IMR-90 (cell line): ENCODE results near the gene TNFRSF18. TPM values are rescaled to one million over a fixed set of nuclear protein-coding genes. Genes with fewer than 3 reads are reported as not detected.

ENCODE experiments used
- ATAC-seq: fragments of 200-7000 bp; cut with Tn5 transposase; 2 replicates; pipeline ENCODE4 v1.9.1; 2020; ENCODE audit warnings: low read depth, mild to moderate bottlenecking, moderate library complexity
- BruUV-seq: library from RNA; stranded (reverse); fragments of 400-500 nt; replicated peaks from 2 replicates; lab custom pipeline; 2021; lab: Mats Ljungman, UMichigan
- CTCF ChIA-PET: fragments of 300-600 bp; formaldehyde crosslinking; extraction: SDS; loops from one replicate; lab custom pipeline; 2021; ENCODE audit warnings: antibody characterized with exemption; lab: Yijun Ruan, JAX
- POLR2A ChIA-PET: fragments of 300-600 bp; sonication (Branson Sonifier 250); formaldehyde crosslinking; loops from one replicate; lab custom pipeline; 2022; ENCODE audit warnings: antibody characterized with exemption; ENCODE audit not compliant: unreplicated experiment; lab: Charles Lee
- DNase-seq: peaks from one replicate; pipeline ENCODE4 v3.0.0; 2013
- H2AFZ ChIP-seq: replicated peaks from 2 replicates; pipeline ENCODE3; 2013; ENCODE audit warnings: low read length, mild to moderate bottlenecking; ENCODE audit not compliant: poor library complexity
- H2AK5ac ChIP-seq: 2 replicates; pipeline ENCODE4 v1.6.1; 2013; ENCODE audit warnings: low read depth, low read length, inconsistent platforms
- H2AK9ac ChIP-seq: replicated peaks from 2 replicates; pipeline ENCODE3; 2013; ENCODE audit warnings: mild to moderate bottlenecking, low read depth, low read length, moderate library complexity; ENCODE audit not compliant: poor library complexity
- H2BK120ac ChIP-seq: 2 replicates; pipeline ENCODE4 v1.6.1; 2013; ENCODE audit warnings: low read depth, low read length, inconsistent platforms
- H2BK15ac ChIP-seq: 3 replicates; pipeline ENCODE4 v1.6.1; 2013; ENCODE audit warnings: low read depth, low read length, inconsistent platforms
- H2BK20ac ChIP-seq: 2 replicates; pipeline ENCODE4 v1.6.1; 2013; ENCODE audit warnings: low read depth, mild to moderate bottlenecking, inconsistent platforms, low read length, moderate library complexity
- H2BK5ac ChIP-seq: 2 replicates; pipeline ENCODE4 v1.6.1; 2013; ENCODE audit warnings: mild to moderate bottlenecking, low read depth, low read length, inconsistent platforms; ENCODE audit not compliant: poor library complexity, severe bottlenecking
- H3K14ac ChIP-seq: replicated peaks from 2 replicates; pipeline ENCODE4 v1.6.1; 2013; ENCODE audit warnings: low read depth, low read length, inconsistent platforms
- H3K18ac ChIP-seq: 2 replicates; pipeline ENCODE4 v1.6.1; 2013; ENCODE audit warnings: low read depth, low read length, control low read depth
- H3K23ac ChIP-seq: 2 replicates; pipeline ENCODE4 v1.6.1; 2013; ENCODE audit warnings: low read depth, low read length, inconsistent platforms
- H3K27ac ChIP-seq: 2 replicates; pipeline ENCODE4 v1.5.1; 2013; ENCODE audit warnings: mild to moderate bottlenecking, control low read depth, low read length; ENCODE audit not compliant: insufficient read depth
- H3K27me3 ChIP-seq: 2 replicates; pipeline ENCODE4 v1.6.1; 2013; ENCODE audit warnings: low read length; ENCODE audit not compliant: control insufficient read depth, insufficient read depth
- H3K36me3 ChIP-seq: 2 replicates; pipeline ENCODE4 v1.6.1; 2013; ENCODE audit warnings: low read length, mixed read lengths; ENCODE audit not compliant: control insufficient read depth, insufficient read depth
- H3K4ac ChIP-seq: 2 replicates; pipeline ENCODE4 v1.6.1; 2013; ENCODE audit warnings: low read depth, low read length, inconsistent platforms
- H3K4me1 ChIP-seq: 2 replicates; pipeline ENCODE4 v1.6.1; 2013; ENCODE audit warnings: low read length, mixed read lengths; ENCODE audit not compliant: control insufficient read depth, insufficient read depth
- H3K4me2 ChIP-seq: 2 replicates; pipeline ENCODE4 v1.6.1; 2013; ENCODE audit warnings: low read depth, mild to moderate bottlenecking, control low read depth, low read length, moderate library complexity
- H3K4me3 ChIP-seq: 2 replicates; pipeline ENCODE4 v1.5.1; 2013; ENCODE audit warnings: low read depth, mild to moderate bottlenecking, control low read depth, low read length, moderate library complexity; ENCODE audit not compliant: insufficient read depth
- H3K56ac ChIP-seq: 2 replicates; pipeline ENCODE4 v1.6.1; 2013; ENCODE audit warnings: low read length, inconsistent platforms; ENCODE audit not compliant: insufficient read depth; ENCODE audit errors: extremely low read depth
- H3K79me1 ChIP-seq, 2 experiments: 2 replicates each; pipeline ENCODE4 v1.6.1; 2013; ENCODE audit warnings: low read length in 2 of 2, inconsistent platforms in 1 of 2, low read depth in 1 of 2
- H3K9ac ChIP-seq: 2 replicates; pipeline ENCODE4 v1.6.1; 2013; ENCODE audit warnings: low read depth, low read length, control low read depth
- H3K9me1 ChIP-seq: 2 replicates; pipeline ENCODE4 v1.6.1; 2013; ENCODE audit warnings: low read length, inconsistent platforms; ENCODE audit not compliant: insufficient read depth
- H3K9me3 ChIP-seq: 2 replicates; pipeline ENCODE4 v1.6.1; 2013; ENCODE audit warnings: low read length; ENCODE audit not compliant: control insufficient read depth, insufficient read depth
- H4K20me1 ChIP-seq: 2 replicates; pipeline ENCODE4 v1.6.1; 2013; ENCODE audit warnings: low read length, inconsistent platforms; ENCODE audit not compliant: insufficient read depth
- H4K5ac ChIP-seq: 2 replicates; pipeline ENCODE4 v1.6.1; 2013; ENCODE audit warnings: mild to moderate bottlenecking, low read depth, low read length, control low read depth
- H4K8ac ChIP-seq, 2 experiments: 2 replicates each; pipeline ENCODE4 v1.6.1; 2013; ENCODE audit warnings: low read depth in 2 of 2, low read length in 2 of 2, control low read depth in 1 of 2, inconsistent platforms in 1 of 2
- H4K91ac ChIP-seq: 2 replicates; pipeline ENCODE4 v1.6.1; 2013; ENCODE audit warnings: low read depth, low read length, inconsistent platforms; ENCODE audit not compliant: insufficient read depth
- BHLHE40 ChIP-seq: fragments of 150-350 bp; IDR thresholded peaks from 2 replicates; pipeline ENCODE4 v1.6.1; 2016; ENCODE audit warnings: mild to moderate bottlenecking, low read depth, low read length
- CEBPB ChIP-seq: IDR thresholded peaks from 2 replicates; pipeline ENCODE4 v1.6.1; 2012; ENCODE audit warnings: low read depth, low read length, improper control_type of control experiment
- CHD1 ChIP-seq: IDR thresholded peaks from 2 replicates; pipeline ENCODE4 v1.6.1; 2012; ENCODE audit warnings: low read depth, low read length, improper control_type of control experiment
- CTCF ChIP-seq: conservative IDR thresholded peaks from 2 replicates; pipeline ENCODE4 v1.5.1; 2012; ENCODE audit warnings: mild to moderate bottlenecking, low read depth, low read length, improper control_type of control experiment
- MXI1 ChIP-seq: IDR thresholded peaks from 2 replicates; pipeline ENCODE4 v1.6.1; 2012; ENCODE audit warnings: low read depth, mild to moderate bottlenecking, low read length, moderate library complexity, borderline replicate concordance
- NFE2L2 ChIP-seq: fragments of 150-350 bp; IDR thresholded peaks from 2 replicates; pipeline ENCODE4 v1.6.1; 2016; ENCODE audit warnings: low read depth, mild to moderate bottlenecking, low read length
- POLR2A ChIP-seq: IDR thresholded peaks from 2 replicates; pipeline ENCODE4 v1.6.1; 2012; ENCODE audit warnings: mild to moderate bottlenecking, low read depth, low read length
- RAD21 ChIP-seq: IDR thresholded peaks from 2 replicates; pipeline ENCODE4 v1.6.1; 2012; ENCODE audit warnings: low read length, improper control_type of control experiment
- RCOR1 ChIP-seq: IDR thresholded peaks from 2 replicates; pipeline ENCODE4 v1.6.1; 2012; ENCODE audit warnings: mild to moderate bottlenecking, low read length, improper control_type of control experiment; ENCODE audit not compliant: insufficient replicate concordance
- RFX5 ChIP-seq: IDR thresholded peaks from 2 replicates; pipeline ENCODE4 v1.8.0; 2012; ENCODE audit warnings: low read depth, mild to moderate bottlenecking, low read length, moderate library complexity
- SMC3 ChIP-seq: fragments of 150-350 bp; IDR thresholded peaks from 2 replicates; pipeline ENCODE4 v1.6.1; 2016; ENCODE audit warnings: low read depth, mild to moderate bottlenecking, antibody characterized with exemption, low read length, moderate library complexity
- WGBS, 2 experiments: methylation state at CpG; one replicate each; pipeline versions ENCODE4 v1.1.5 to v1.1.7; 2013; ENCODE audit warnings: missing lambda C conversion rate in 2 of 2; ENCODE audit not compliant: insufficient read length in 1 of 2; ENCODE audit errors: extremely low coverage in 2 of 2; 5-methylcytosine and 5-hydroxymethylcytosine counted together
- dilution Hi-C: fragments of 300-500 bp; cut with HindIII; formaldehyde crosslinking; loops from one replicate; pipeline ENCODE4 v1.14.3; 2018; ENCODE audit warnings: low sequenced_read_pairs; ENCODE audit not compliant: unreplicated experiment
- in situ Hi-C: fragments of 300-500 bp; cut with MboI; formaldehyde crosslinking; loops from 3 replicates; pipeline ENCODE4 v1.14.3; 2019; ENCODE audit warnings: low sequenced_read_pairs, inconsistent platforms, mixed read lengths
- intact Hi-C: fragments of 100-400 bp; cut with micrococcal nuclease; formaldehyde crosslinking; loops from 2 replicates; pipeline ENCODE4 v1.10.0; 2022
- polyA plus RNA-seq, 3 experiments: library from polyadenylated mRNA; depleted of rRNA; stranded (reverse); fragments of >200 nt; gene quantifications; 2 replicates each; pipeline ENCODE4 v1.2.3, GENCODE V29; 2012; ENCODE audit warnings: low replicate concordance in 1 of 3
- total RNA-seq: library from RNA; depleted of rRNA; stranded (reverse); fragments of >200 nt; gene quantifications from 2 replicates; pipeline ENCODE4 v1.2.3, GENCODE V29; 2012
- TF ChIP-seq, protein P1 (sequence below): fragments of 150-350 bp; IDR thresholded peaks from 2 replicates; pipeline ENCODE4 v1.6.1; 2016; ENCODE audit warnings: low read depth, mild to moderate bottlenecking, low read length, moderate library complexity, borderline replicate concordance
- TF ChIP-seq, protein P2 (sequence below): fragments of 150-350 bp; IDR thresholded peaks from 2 replicates; pipeline ENCODE4 v1.6.1; 2017; ENCODE audit warnings: mild to moderate bottlenecking, antibody characterized with exemption, low read length, low read depth

The TNFRSF18 gene
- total and polyA plus RNA-seq, 2 of the 4 experiments (the other 2 are of a cell fraction): 0.18 to 1.0 TPM

- no TSS peak for BruUV-seq
- H3K9me1 ChIP-seq: peaks cover 6% of the 10 kb centered on the region
- ChIA-PET POLR2A (no interaction called here), CTCF (interaction anchor here (0.7 to 2.3 kb wide), 3 partner anchors 33 to 111 kb away, joined by 3 to 11 read pairs (median 3); no protein-coding TSS in a partner anchor)
- H3K79me1 ChIP-seq: peaks cover 12 to 72% of the 10 kb centered on the region in 2 experiments; a peak in 3 of 4 replicates
- intact Hi-C loops: loop anchor here (5.0 kb wide), 1 partner anchor 249 kb away; the partner anchor contains the start of gene PERM1
- in situ Hi-C loops: no loop called here
- peaks cover 13% of the 10 kb centered on the region; the same call in 1 of the 2 replicates for H3K4me1 ChIP-seq
- H4K8ac ChIP-seq: peak within 1 kb of the TSS; percentile 96 to 100
- peak within 1 kb of the TSS; percentile 64 for H2BK120ac ChIP-seq
- H3K14ac ChIP-seq: peak within 1 kb of the TSS; percentile 94
- H2AFZ ChIP-seq: peak within 1 kb of the TSS; percentile 98
- WGBS, 2 experiments: 1% methylated on average over 55 of the region's 99 CpGs; no CpG with 5 or more reads in 1 of the 2 experiments
- peak within 1 kb of the TSS; percentile 94 for H3K56ac ChIP-seq
- H3K9me3 ChIP-seq: peaks cover 3% of the 10 kb centered on the region
- peak within 1 kb of the TSS; percentile 81 for H3K27ac ChIP-seq
- no peak within 1 kb of the TSS; the same call in 1 of the 3 replicates for H2BK15ac ChIP-seq
- peak within 1 kb of the TSS; percentile 91 for H3K9ac ChIP-seq
- H3K4ac ChIP-seq: peak within 1 kb of the TSS; percentile 86
- peak within 1 kb of the TSS; percentile 86 for H3K4me2 ChIP-seq
- H4K5ac ChIP-seq: peak within 1 kb of the TSS; percentile 91
- ATAC-seq: peak; percentile 94
- H2BK20ac ChIP-seq: no peak within 1 kb of the TSS
- H4K91ac ChIP-seq: peak within 1 kb of the TSS; percentile 79
- H2BK5ac ChIP-seq: peak within 1 kb of the TSS; percentile 75
- H3K23ac ChIP-seq: peak within 1 kb of the TSS; percentile 89
- no peaks in the 10 kb centered on the region for H3K27me3 ChIP-seq
- DNase-seq: peak; percentile 95
- peaks cover 29% of the 10 kb centered on the region for H4K20me1 ChIP-seq
- dilution Hi-C loops: no loop called here
- H3K36me3 ChIP-seq: peaks cover 22% of the 10 kb centered on the region
- H3K18ac ChIP-seq: peak within 1 kb of the TSS; percentile 3; the same call in 1 of the 2 replicates
- peak within 1 kb of the TSS; percentile 84 for H3K4me3 ChIP-seq
- H2AK9ac ChIP-seq: peak within 1 kb of the TSS; percentile 96
- H2AK5ac ChIP-seq: peak within 1 kb of the TSS; percentile 99
- TF ChIP-seq RCOR1 (no peak), POLR2A (peak; percentile 93), NFE2L2 (no peak; the same call in 1 of the 2 replicates), CHD1 (no peak), MXI1 (peak; percentile 47; the same call in 1 of the 2 replicates), RAD21 (0 out of 2 replicates have a peak, but pooled peaks have one; percentile 1), CTCF (no peak), SMC3 (no peak), CEBPB (no peak), BHLHE40 (no peak), RFX5 (no peak)
- TF ChIP-seq, protein P1, sequence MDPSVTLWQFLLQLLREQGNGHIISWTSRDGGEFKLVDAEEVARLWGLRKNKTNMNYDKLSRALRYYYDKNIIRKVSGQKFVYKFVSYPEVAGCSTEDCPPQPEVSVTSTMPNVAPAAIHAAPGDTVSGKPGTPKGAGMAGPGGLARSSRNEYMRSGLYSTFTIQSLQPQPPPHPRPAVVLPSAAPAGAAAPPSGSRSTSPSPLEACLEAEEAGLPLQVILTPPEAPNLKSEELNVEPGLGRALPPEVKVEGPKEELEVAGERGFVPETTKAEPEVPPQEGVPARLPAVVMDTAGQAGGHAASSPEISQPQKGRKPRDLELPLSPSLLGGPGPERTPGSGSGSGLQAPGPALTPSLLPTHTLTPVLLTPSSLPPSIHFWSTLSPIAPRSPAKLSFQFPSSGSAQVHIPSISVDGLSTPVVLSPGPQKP: no peak
- TF ChIP-seq, protein P2, sequence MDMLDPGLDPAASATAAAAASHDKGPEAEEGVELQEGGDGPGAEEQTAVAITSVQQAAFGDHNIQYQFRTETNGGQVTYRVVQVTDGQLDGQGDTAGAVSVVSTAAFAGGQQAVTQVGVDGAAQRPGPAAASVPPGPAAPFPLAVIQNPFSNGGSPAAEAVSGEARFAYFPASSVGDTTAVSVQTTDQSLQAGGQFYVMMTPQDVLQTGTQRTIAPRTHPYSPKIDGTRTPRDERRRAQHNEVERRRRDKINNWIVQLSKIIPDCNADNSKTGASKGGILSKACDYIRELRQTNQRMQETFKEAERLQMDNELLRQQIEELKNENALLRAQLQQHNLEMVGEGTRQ: peak; percentile 99
Observed at GRCh38 chr1:1231400-1232207, 25.2 kb upstream of the TNFRSF18 start, which contains the start of gene SDF4. TSS of gene SDF4 (minus strand) at chr1:1232001. CDS start at chr1:1228772, 3,229 bp downstream.
